Stomach (tissue), 9 donors: ENCODE data around the gene FAM222B. TPM values are rescaled to one million over a fixed set of nuclear protein-coding genes. Genes with fewer than 3 reads are reported as not detected.
A peak's percentile ranks its signal among the peaks of the same experiment; 100 is the strongest.

ENCODE experiments used
- DNase-seq, 2 donors: peaks; one replicate each; pipeline versions ENCODE4 v3.0.0 to v3.0.0-alpha.2; 2013 to 2019
- H3K27ac ChIP-seq, 5 donors: fragments of 200-600 bp in 4 of 5; sonication (generic) in 4 of 5; one replicate each; pipeline ENCODE4 v1.5.1; 2013 to 2019; ENCODE audit warnings: mild to moderate bottlenecking in 1 of 5, moderate library complexity in 1 of 5
- H3K27me3 ChIP-seq, 3 donors: fragments of 200-600 bp; sonication (generic); one replicate each; pipeline ENCODE4 v1.5.1; 2017 to 2019; ENCODE audit warnings: mixed run types in 1 of 3
- H3K36me3 ChIP-seq, 4 donors: fragments of 200-600 bp; sonication (generic); 1 replicate in 3 of 4; 2 replicates in 1 of 4; pipeline ENCODE4 v1.5.1; 2016 to 2019
- H3K4me1 ChIP-seq, 4 donors: fragments of 200-600 bp; sonication (generic); one replicate each; pipeline ENCODE4 v1.5.1; 2016 to 2019
- H3K4me3 ChIP-seq, 4 donors: fragments of 200-600 bp; sonication (generic) in 3 of 4; one replicate each; pipeline ENCODE4 v1.5.1; 2016 to 2019; ENCODE audit warnings: mild to moderate bottlenecking in 1 of 4
- H3K9me3 ChIP-seq, 4 donors: fragments of 200-600 bp; sonication (generic); one replicate each; pipeline ENCODE4 v1.5.1; 2016 to 2019
- CTCF ChIP-seq, 7 experiments: fragments of 450-650 bp in 4 of 7; fragments of 200-600 bp in 3 of 7; sonication (generic) in 3 of 7; IDR thresholded peaks; one replicate each; pipeline ENCODE4 v1.5.1; 2016 to 2019; ENCODE audit warnings: antibody characterized with exemption in 7 of 7, control low read depth in 2 of 7, mild to moderate bottlenecking in 1 of 7
- EP300 ChIP-seq: sonication (generic); formaldehyde crosslinking; IDR thresholded peaks from one replicate; pipeline ENCODE4 v1.6.1; 2017; ENCODE audit warnings: antibody characterized with exemption
- POLR2A ChIP-seq, 4 donors: fragments of 450-650 bp; IDR thresholded peaks; one replicate each; pipeline ENCODE4 v1.6.1; 2016; ENCODE audit warnings: antibody characterized with exemption in 4 of 4, control low read depth in 2 of 4, mild to moderate bottlenecking in 1 of 4, moderate library complexity in 1 of 4
- POLR2AphosphoS5 ChIP-seq, 3 donors: sonication (generic); formaldehyde crosslinking; IDR thresholded peaks; one replicate each; pipeline ENCODE4 v1.6.1; 2016; ENCODE audit warnings: antibody characterized with exemption in 3 of 3
- WGBS, 5 donors: extraction: QIAGEN DNeasy Blood & Tissue Kit in 3 of 5; methylation state at CpG; one replicate each; pipeline versions ENCODE4 v1.1.5 to v1.1.7; 2013 to 2018; 5-methylcytosine and 5-hydroxymethylcytosine counted together
- intact Hi-C: fragments of 100-400 bp; cut with DNase I; formaldehyde crosslinking; loops from one replicate; pipeline ENCODE4 v1.15.1; 2023; ENCODE audit warnings: low total_unique reads
- polyA plus RNA-seq, 3 donors: library from polyadenylated mRNA; stranded (reverse); fragments of 200-250 nt; gene quantifications; one replicate each; pipeline ENCODE4 v1.2.3, GENCODE V29; 2013
- total RNA-seq, 5 donors: library from RNA; depleted of rRNA; stranded (reverse); fragments of >200 nt; gene quantifications; one replicate each; pipeline versions ENCODE4 v1.1.0 to v1.2.3, GENCODE V29; 2014 to 2016
- donor health status: healthy with polysubstance abuse.
- donor health status: Bipolar disorder and iron deficiency.
- donor health status: healthy.

The FAM222B gene
- total and polyA plus RNA-seq, 8 donors: 4.4 to 29.6 (median 8.6) TPM

- intact Hi-C loops: no loop called here
- Histone ChIP-seq H3K36me3 (peaks cover 16 to 25% (median 21%) of the 10 kb centered on the region in 4 donors), H3K9me3 (no peaks in the 10 kb centered on the region), H3K27ac (peak overlapping the region; percentile 90 to 97 (median 92)), H3K4me3 (peak overlapping the region; percentile 61 to 81 (median 64)), H3K4me1 (peaks cover 22 to 51% (median 35%) of the 10 kb centered on the region in 4 donors), H3K27me3 (peaks cover 0 to 9% (median 3%) of the 10 kb centered on the region in 3 donors)
- TF ChIP-seq POLR2A (IDR thresholded peaks at IDR 0.05) (no peak), POLR2AphosphoS5 (IDR thresholded peaks at IDR 0.05) (no peak), EP300 (no peak), CTCF (IDR thresholded peaks at IDR 0.05) (no peak)
- WGBS, 5 donors: 36 to 50% (median 42%) methylated on average over 33 to 34 of the region's 34 CpGs
- peak in 1 of 2 donors; percentile 74 for DNase-seq
Observed at GRCh38 chr17:28712032-28712704, 130.4 kb downstream of the FAM222B start.

- Histone ChIP-seq H3K27me3 (peaks cover 0 to 4% (median 0%) of the 10 kb centered on the region in 3 donors), H3K36me3 (peaks cover 16 to 25% (median 21%) of the 10 kb centered on the region in 4 donors), H3K4me3 (peak within 1 kb of the TSS; percentile 61 to 81 (median 64)), H3K27ac (peak within 1 kb of the TSS; percentile 90 to 97 (median 92)), H3K4me1 (peaks cover 17 to 46% (median 32%) of the 10 kb centered on the region in 4 donors), H3K9me3 (no peaks in the 10 kb centered on the region)
- intact Hi-C loops: no loop called here
- no peak for TF ChIP-seq EP300
- TF ChIP-seq POLR2A (IDR thresholded peaks at IDR 0.05): no peak
- no peak for TF ChIP-seq CTCF (IDR thresholded peaks at IDR 0.05)
- TF ChIP-seq POLR2AphosphoS5 (IDR thresholded peaks at IDR 0.05): no peak
- DNase-seq: no peak
- WGBS, 5 donors: 2 to 7% (median 3%) methylated on average over 16 to 20 of the region's 20 CpGs
Observed at GRCh38 chr17:28711723-28712031, 130.9 kb downstream of the FAM222B start, which contains the start of gene PROCA1. Gene PROCA1, minus strand, starts transcription at chr17:28711888. Its CDS starts 228 bp downstream, at chr17:28711660.

GRCh38 chr17:28710861-28711722, 131.5 kb downstream of the FAM222B start:
- no peak for TF ChIP-seq EP300
- no peak for TF ChIP-seq CTCF (IDR thresholded peaks at IDR 0.05)
- TF ChIP-seq POLR2A (IDR thresholded peaks at IDR 0.05): peak in 1 of 4 donors; percentile 61
- peak; percentile 39 to 89 (median 88) for TF ChIP-seq POLR2AphosphoS5 (IDR thresholded peaks at IDR 0.05)
- H3K27ac ChIP-seq: peak overlapping the region; percentile 90 to 97 (median 92)
- no peaks in the 10 kb centered on the region for H3K27me3 ChIP-seq
- H3K4me3 ChIP-seq: peak overlapping the region; percentile 61 to 81 (median 64)
- intact Hi-C loops: no loop called here
- no peaks in the 10 kb centered on the region for H3K9me3 ChIP-seq
- peak; percentile 93 to 98 for DNase-seq
- WGBS, 5 donors: 1 to 2% (median 1%) methylated on average over 51 to 74 of the region's 74 CpGs
- H3K36me3 ChIP-seq: peaks cover 16 to 25% (median 22%) of the 10 kb centered on the region in 4 donors
- H3K4me1 ChIP-seq: peaks cover 13 to 41% (median 26%) of the 10 kb centered on the region in 4 donors

- DNase-seq: no peak
- intact Hi-C loops: no loop called here
- Histone ChIP-seq H3K27me3 (no peaks in the 10 kb centered on the region), H3K9me3 (no peaks in the 10 kb centered on the region), H3K4me3 (no peak overlapping the region), H3K27ac (no peak overlapping the region), H3K36me3 (peaks cover 12 to 39% (median 35%) of the 10 kb centered on the region in 4 donors), H3K4me1 (peaks cover 13 to 28% (median 19%) of the 10 kb centered on the region in 4 donors)
- WGBS, 5 donors: 60 to 79% (median 78%) methylated on average over 2 of the region's 2 CpGs
- no peak for TF ChIP-seq CTCF (IDR thresholded peaks at IDR 0.05)
- no peak for TF ChIP-seq POLR2AphosphoS5 (IDR thresholded peaks at IDR 0.05)
- TF ChIP-seq EP300: no peak
- no peak for TF ChIP-seq POLR2A (IDR thresholded peaks at IDR 0.05)
Observed at GRCh38 chr17:28707339-28707720, 135.3 kb downstream of the FAM222B start.
